Neural progenitor cell (in vitro differentiated cells): ENCODE data around the gene MTCL1.

Experiments used
- EZH2 ChIP-seq: fragments of 200-600 bp; sonication (generic); IDR thresholded peaks from 2 replicates; pipeline ENCODE4 v1.6.1; 2017; ENCODE audit warnings: antibody characterized with exemption, mild to moderate bottlenecking, moderate library complexity
- TF ChIP-seq, protein P1 (sequence below): fragments of 200-600 bp; sonication (generic); IDR thresholded peaks from 2 replicates; pipeline ENCODE4 v1.5.1; 2017; ENCODE audit warnings: antibody characterized with exemption, mild to moderate bottlenecking

DNA sequence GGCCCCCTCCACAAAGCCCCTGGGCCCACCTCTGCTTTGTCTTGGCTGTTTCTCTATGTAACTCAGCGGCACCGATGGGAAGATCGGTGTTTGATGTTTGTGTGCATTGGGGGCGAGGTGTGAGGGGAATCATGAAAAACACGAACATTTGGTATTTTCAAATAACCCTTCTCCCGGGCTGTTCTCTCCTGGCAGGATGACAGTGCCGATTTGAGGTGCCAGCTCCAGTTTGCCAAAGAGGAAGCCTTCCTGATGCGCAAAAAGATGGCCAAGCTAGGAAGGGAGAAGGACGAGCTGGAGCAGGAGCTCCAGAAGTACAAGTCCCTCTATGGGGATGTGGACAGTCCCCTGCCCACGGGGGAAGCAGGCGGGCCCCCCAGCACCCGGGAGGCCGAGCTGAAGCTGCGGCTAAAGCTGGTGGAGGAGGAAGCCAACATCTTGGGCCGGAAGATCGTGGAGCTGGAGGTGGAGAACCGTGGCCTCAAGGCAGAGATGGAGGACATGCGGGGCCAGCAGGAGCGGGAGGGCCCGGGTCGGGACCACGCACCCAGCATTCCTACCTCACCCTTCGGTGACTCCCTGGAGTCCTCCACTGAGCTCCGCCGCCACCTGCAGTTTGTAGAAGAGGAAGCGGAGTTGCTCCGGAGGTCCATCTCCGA is 78.1 kb downstream of the MTCL1 start:
- TF ChIP-seq, protein P1, sequence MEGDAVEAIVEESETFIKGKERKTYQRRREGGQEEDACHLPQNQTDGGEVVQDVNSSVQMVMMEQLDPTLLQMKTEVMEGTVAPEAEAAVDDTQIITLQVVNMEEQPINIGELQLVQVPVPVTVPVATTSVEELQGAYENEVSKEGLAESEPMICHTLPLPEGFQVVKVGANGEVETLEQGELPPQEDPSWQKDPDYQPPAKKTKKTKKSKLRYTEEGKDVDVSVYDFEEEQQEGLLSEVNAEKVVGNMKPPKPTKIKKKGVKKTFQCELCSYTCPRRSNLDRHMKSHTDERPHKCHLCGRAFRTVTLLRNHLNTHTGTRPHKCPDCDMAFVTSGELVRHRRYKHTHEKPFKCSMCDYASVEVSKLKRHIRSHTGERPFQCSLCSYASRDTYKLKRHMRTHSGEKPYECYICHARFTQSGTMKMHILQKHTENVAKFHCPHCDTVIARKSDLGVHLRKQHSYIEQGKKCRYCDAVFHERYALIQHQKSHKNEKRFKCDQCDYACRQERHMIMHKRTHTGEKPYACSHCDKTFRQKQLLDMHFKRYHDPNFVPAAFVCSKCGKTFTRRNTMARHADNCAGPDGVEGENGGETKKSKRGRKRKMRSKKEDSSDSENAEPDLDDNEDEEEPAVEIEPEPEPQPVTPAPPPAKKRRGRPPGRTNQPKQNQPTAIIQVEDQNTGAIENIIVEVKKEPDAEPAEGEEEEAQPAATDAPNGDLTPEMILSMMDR = no peak
- no peak for TF ChIP-seq EZH2
